Neural cell (in vitro differentiated cells): Measurements from ENCODE around the gene BEND4. TPM values are rescaled to one million over a fixed set of nuclear protein-coding genes. Genes with fewer than 3 reads are reported as not detected.

Experiments
- H2AFZ ChIP-seq: fragments of 200-600, 300-800 bp; sonication (generic), shearing (Covaris generic); 2 replicates; pipeline ENCODE4 v1.6.0; 2014; ENCODE audit warnings: low read depth, mild to moderate bottlenecking, antibody characterized with exemption, low read length, moderate library complexity
- H3F3A ChIP-seq: fragments of 200-600 bp; shearing (Covaris generic); 2 replicates; pipeline ENCODE4 v1.6.1; 2016; ENCODE audit warnings: mild to moderate bottlenecking, moderate library complexity, mixed read lengths, antibody characterized with exemption, low read length; ENCODE audit not compliant: insufficient read depth, poor library complexity, severe bottlenecking
- H3K27ac ChIP-seq: fragments of 200-600, 300-800 bp; sonication (generic), shearing (Covaris generic); 2 replicates; pipeline ENCODE4 v1.5.1; 2014; ENCODE audit warnings: mild to moderate bottlenecking, low read length, moderate library complexity
- H3K27me3 ChIP-seq: fragments of 300-800, 200-600 bp; sonication (generic), shearing (Covaris generic); 2 replicates; pipeline ENCODE4 v1.6.0; 2014; ENCODE audit warnings: mild to moderate bottlenecking, low read depth, low read length, moderate library complexity; ENCODE audit not compliant: insufficient read depth
- H3K36me3 ChIP-seq: fragments of 300-800, 200-600 bp; sonication (generic), shearing (Covaris generic); 2 replicates; pipeline ENCODE4 v1.5.1; 2014; ENCODE audit warnings: mild to moderate bottlenecking, antibody characterized with exemption, low read length, moderate library complexity; ENCODE audit not compliant: insufficient read depth
- H3K4me2 ChIP-seq: fragments of 300-800, 200-600 bp; sonication (generic), shearing (Covaris generic); 2 replicates; pipeline ENCODE4 v1.6.0; 2014; ENCODE audit warnings: mild to moderate bottlenecking, low read length
- H3K4me3 ChIP-seq: fragments of 300-800, 200-600 bp; sonication (generic), shearing (Covaris generic); 2 replicates; pipeline ENCODE4 v1.5.1; 2014; ENCODE audit warnings: mild to moderate bottlenecking, low read length, moderate library complexity
- H3K79me2 ChIP-seq: fragments of 200-600 bp; shearing (Covaris generic); replicated peaks from 2 replicates; pipeline ENCODE4 v1.6.0; 2014; ENCODE audit warnings: mild to moderate bottlenecking, low read length, moderate library complexity; ENCODE audit not compliant: insufficient read depth
- H3K9ac ChIP-seq: fragments of 300-800, 200-600 bp; sonication (generic), shearing (Covaris generic); 2 replicates; pipeline ENCODE4 v1.6.1; 2016; ENCODE audit warnings: mild to moderate bottlenecking, low read length, mixed read lengths
- H3K9me2 ChIP-seq: fragments of 200-600 bp; shearing (Covaris generic); 2 replicates; pipeline ENCODE4 v1.6.1; 2016; ENCODE audit warnings: mild to moderate bottlenecking, low read length, mixed read lengths; ENCODE audit not compliant: insufficient read depth
- H3K9me3 ChIP-seq: fragments of 200-600, 300-800 bp; sonication (generic), shearing (Covaris generic); 2 replicates; pipeline ENCODE4 v1.6.1; 2016; ENCODE audit warnings: mild to moderate bottlenecking, mixed run types, low read length, moderate library complexity, mixed read lengths
- H4K20me1 ChIP-seq: fragments of 200-600 bp; shearing (Covaris generic); 2 replicates; pipeline ENCODE4 v1.6.1; 2016; ENCODE audit warnings: mild to moderate bottlenecking, mixed run types; ENCODE audit not compliant: insufficient read depth
- CTCF ChIP-seq: fragments of 450-650 bp; IDR thresholded peaks from 2 replicates; pipeline ENCODE4 v1.5.1; 2014; ENCODE audit warnings: antibody characterized with exemption, mild to moderate bottlenecking, moderate library complexity; ENCODE audit not compliant: poor library complexity, severe bottlenecking
- EP300 ChIP-seq: fragments of 450-650 bp; conservative IDR thresholded peaks from 2 replicates; pipeline ENCODE4 v1.6.1; 2014; ENCODE audit warnings: antibody characterized with exemption, mild to moderate bottlenecking, moderate library complexity; ENCODE audit not compliant: poor library complexity, severe bottlenecking
- EZH2 ChIP-seq: fragments of 200-600, 300-800 bp; shearing (Covaris generic), sonication (generic); IDR thresholded peaks from 2 replicates; pipeline ENCODE4 v1.6.1; 2014; ENCODE audit warnings: antibody characterized with exemption, low read length, borderline replicate concordance, mild to moderate bottlenecking; ENCODE audit not compliant: insufficient read depth, poor library complexity, severe bottlenecking
- MXI1 ChIP-seq: fragments of 450-650 bp; conservative IDR thresholded peaks from 2 replicates; pipeline ENCODE4 v1.6.1; 2014; ENCODE audit warnings: antibody characterized with exemption, mild to moderate bottlenecking; ENCODE audit not compliant: poor library complexity, severe bottlenecking
- POLR2AphosphoS5 ChIP-seq: IDR thresholded peaks from 2 replicates; pipeline ENCODE4 v1.6.1; 2012
- RAD21 ChIP-seq: fragments of 450-650 bp; conservative IDR thresholded peaks from 2 replicates; pipeline ENCODE4 v1.6.1; 2014; ENCODE audit warnings: antibody characterized with exemption, mild to moderate bottlenecking, moderate library complexity
- REST ChIP-seq: IDR thresholded peaks from 2 replicates; pipeline ENCODE4 v1.6.1; 2012; ENCODE audit warnings: borderline replicate concordance
- SMC3 ChIP-seq: fragments of 450-650 bp; conservative IDR thresholded peaks from 2 replicates; pipeline ENCODE4 v1.6.1; 2014; ENCODE audit warnings: antibody characterized with exemption, mild to moderate bottlenecking, moderate library complexity; ENCODE audit not compliant: poor library complexity
- TAF1 ChIP-seq: IDR thresholded peaks from 2 replicates; pipeline ENCODE4 v1.6.1; 2012; ENCODE audit warnings: low read depth
- polyA plus RNA-seq: library from polyadenylated mRNA; depleted of rRNA; stranded (reverse); fragments of >200 nt; gene quantifications from 2 replicates; pipeline ENCODE4 v1.2.3, GENCODE V29; 2014

Gene BEND4
- polyA plus RNA-seq, 1 donor from 2014 or later, result 1.1 TPM

- no peaks in the 10 kb centered on the region for H3F3A ChIP-seq
- no peaks in the 10 kb centered on the region for H3K9me2 ChIP-seq
- H3K4me2 ChIP-seq, result no peak overlapping the region
- H3K79me2 ChIP-seq, result no peaks in the 10 kb centered on the region
- no peak overlapping the region for H3K27ac ChIP-seq
- H3K9me3 ChIP-seq, result no peaks in the 10 kb centered on the region
- no peak overlapping the region for H2AFZ ChIP-seq
- H3K9ac ChIP-seq, result no peak overlapping the region
- TF ChIP-seq MXI1 (no peak), RAD21 (no peak), SMC3 (no peak), POLR2AphosphoS5 (no peak)
- H3K4me3 ChIP-seq, result no peak overlapping the region
- H3K36me3 ChIP-seq, result peaks cover 6% of the 10 kb centered on the region
- H4K20me1 ChIP-seq, result no peaks in the 10 kb centered on the region
- no peaks in the 10 kb centered on the region for H3K27me3 ChIP-seq
Observed at GRCh38 chr4:42080306-42080705, 72.1 kb downstream of the BEND4 start.

- H3K4me3 ChIP-seq, result no peak overlapping the region
- H3K27me3 ChIP-seq, result no peaks in the 10 kb centered on the region
- H3K36me3 ChIP-seq, result peaks cover 6% of the 10 kb centered on the region
- no peak overlapping the region for H3K9ac ChIP-seq
- H3K79me2 ChIP-seq, result no peaks in the 10 kb centered on the region
- H3F3A ChIP-seq, result no peaks in the 10 kb centered on the region
- H4K20me1 ChIP-seq, result no peaks in the 10 kb centered on the region
- H3K9me3 ChIP-seq, result no peaks in the 10 kb centered on the region
- H3K27ac ChIP-seq, result no peak overlapping the region
- TF ChIP-seq POLR2AphosphoS5, result no peak
- TF ChIP-seq EZH2, result no peak
- TF ChIP-seq REST, result no peak
- TF ChIP-seq MXI1, result no peak
- no peak for TF ChIP-seq CTCF
- TF ChIP-seq SMC3, result no peak
- TF ChIP-seq RAD21, result no peak
- no peak for TF ChIP-seq EP300
- TF ChIP-seq TAF1, result no peak
- no peaks in the 10 kb centered on the region for H3K9me2 ChIP-seq
- H2AFZ ChIP-seq, result no peak overlapping the region
- no peak overlapping the region for H3K4me2 ChIP-seq
Observed at GRCh38 chr4:42078184-42078801, 74.2 kb downstream of the BEND4 start.
